CD4-positive, alpha-beta memory T cell (primary cell): ENCODE data around the gene UQCC3. TPM values are rescaled to one million over a fixed set of nuclear protein-coding genes. Genes with fewer than 3 reads are reported as not detected.
A peak's percentile ranks its signal among the peaks of the same experiment; 100 is the strongest.

ENCODE experiments used
- CTCF ChIA-PET: fragments of 350-600 bp; sonication (Branson Sonifier 250); formaldehyde crosslinking; loops from one replicate; lab custom pipeline; 2021; ENCODE audit warnings: inconsistent platforms; ENCODE audit not compliant: partially characterized antibody; lab: Charles Lee
- POLR2A ChIA-PET: fragments of 350-600 bp; sonication (Branson Sonifier 250); formaldehyde crosslinking; loops from one replicate; lab custom pipeline; 2021; ENCODE audit not compliant: partially characterized antibody; lab: Charles Lee
- DNase-seq, 5 donors: peaks; one replicate each; pipeline versions ENCODE4 v3.0.0 to v3.0.0-alpha.2; 2020 to 2022; ENCODE audit warnings: mixed read lengths in 1 of 5
- H3K27ac ChIP-seq: one replicate; pipeline ENCODE4 v1.7.0; 2013; ENCODE audit warnings: low read depth, low read length
- H3K27me3 ChIP-seq: 2 replicates; pipeline ENCODE4 v1.7.0; 2013; ENCODE audit warnings: mild to moderate bottlenecking, low read length, moderate library complexity; ENCODE audit not compliant: insufficient read depth
- H3K36me3 ChIP-seq: 2 replicates; pipeline ENCODE4 v1.7.0; 2013; ENCODE audit warnings: mild to moderate bottlenecking, low read length, moderate library complexity; ENCODE audit not compliant: insufficient read depth
- H3K4me1 ChIP-seq: 2 replicates; pipeline ENCODE4 v1.7.0; 2013; ENCODE audit warnings: mild to moderate bottlenecking, low read length, moderate library complexity; ENCODE audit not compliant: insufficient read depth
- H3K4me3 ChIP-seq, 2 donors: one replicate each; pipeline ENCODE4 v1.7.0; 2013; ENCODE audit warnings: low read length in 2 of 2, mild to moderate bottlenecking in 1 of 2
- H3K9me3 ChIP-seq, 2 donors: one replicate each; pipeline ENCODE4 v1.7.0; 2013; ENCODE audit warnings: low read length in 2 of 2, control low read depth in 1 of 2; ENCODE audit not compliant: control insufficient read depth in 1 of 2
- H3K27ac Mint-ChIP-seq, 7 donors: one replicate each; pipeline ENCODE4 v1.8.0; 2020 to 2021; ENCODE audit warnings: mixed read lengths in 7 of 7, mild to moderate bottlenecking in 6 of 7, inconsistent platforms in 3 of 7, moderate library complexity in 3 of 7
- H3K27me3 Mint-ChIP-seq, 2 donors: one replicate each; pipeline ENCODE4 v1.8.0; 2020 to 2021; ENCODE audit warnings: mixed read lengths in 2 of 2
- H3K36me3 Mint-ChIP-seq, 2 donors: one replicate each; pipeline ENCODE4 v1.8.0; 2020 to 2021; ENCODE audit warnings: mixed read lengths in 2 of 2, inconsistent platforms in 1 of 2, mild to moderate bottlenecking in 1 of 2
- H3K4me1 Mint-ChIP-seq, 4 donors: one replicate each; pipeline ENCODE4 v1.8.0; 2020 to 2021; ENCODE audit warnings: mixed read lengths in 4 of 4, mild to moderate bottlenecking in 1 of 4
- H3K4me3 Mint-ChIP-seq, 8 donors: one replicate each; pipeline ENCODE4 v1.8.0; 2020 to 2021; ENCODE audit warnings: mixed read lengths in 8 of 8, mild to moderate bottlenecking in 7 of 8, moderate library complexity in 6 of 8, inconsistent platforms in 3 of 8
- H3K9me3 Mint-ChIP-seq, 8 donors: one replicate each; pipeline ENCODE4 v1.8.0; 2020 to 2021; ENCODE audit warnings: mixed read lengths in 8 of 8, mild to moderate bottlenecking in 5 of 8, inconsistent platforms in 3 of 8, moderate library complexity in 1 of 8
- intact Hi-C: fragments of 100-400 bp; cut with micrococcal nuclease; formaldehyde crosslinking; loops from one replicate; pipeline ENCODE4 v1.15.1; 2023
- polyA plus RNA-seq, 2 donors: library from polyadenylated mRNA; unstranded; fragments of 300-500 nt; fragmentation: Illumina TruSeq; gene quantifications; one replicate each; pipeline ENCODE4 v1.2.3, GENCODE V29; 2021
- total RNA-seq, 2 experiments: library from RNA; stranded (reverse); gene quantifications; one replicate each; pipeline ENCODE4 v1.2.3, GENCODE V29; 2021

Gene UQCC3
- total and polyA plus RNA-seq, 4 experiments from 2014 or later, result 7.2 to 12.1 (median 9.6) TPM

DNA sequence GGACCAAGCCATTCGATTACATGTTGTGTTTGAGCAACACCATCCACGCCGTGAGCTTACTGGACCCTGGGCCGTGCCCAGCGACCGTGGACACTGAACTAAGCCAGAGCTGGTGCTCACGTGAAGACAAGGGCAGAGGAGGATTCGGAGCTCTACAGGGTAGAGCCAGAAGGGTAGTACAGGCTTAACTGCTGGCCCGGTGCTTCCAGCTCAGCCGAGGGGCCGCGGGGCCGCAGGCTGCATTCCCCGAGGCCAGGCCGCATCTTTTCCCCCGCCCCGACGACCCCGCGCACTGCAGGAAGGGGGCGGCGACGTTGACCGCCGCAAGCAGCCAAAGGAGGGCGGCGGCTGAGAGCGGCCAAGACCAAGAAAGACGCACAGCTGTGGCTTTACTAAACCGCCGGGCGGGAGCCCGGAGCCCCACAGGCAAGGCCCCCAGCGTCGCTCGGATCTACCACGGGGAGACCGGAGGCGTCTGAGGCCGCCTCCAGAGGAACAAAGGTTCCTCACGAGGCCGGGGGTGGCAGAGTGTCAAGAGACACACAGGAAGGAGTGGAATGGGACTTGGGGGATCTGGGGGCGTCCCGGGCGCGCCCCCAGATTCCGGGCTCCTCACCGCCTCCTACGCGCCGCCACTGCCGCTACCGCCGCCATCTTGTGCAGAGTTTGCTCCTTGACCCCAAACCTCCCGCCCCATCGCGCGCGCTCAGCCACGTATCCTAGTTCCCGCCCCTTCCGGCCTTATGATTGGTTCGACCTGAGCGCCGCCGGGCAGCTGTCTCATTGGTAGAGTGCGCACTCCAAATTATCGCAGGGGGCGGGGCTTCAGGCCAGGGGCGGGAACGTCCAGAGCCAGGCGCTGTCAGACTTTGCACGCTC lies 25.3 kb upstream of the UQCC3 start, which contains the start of gene GANAB:
Gene GANAB (minus strand): TSS at position 668 of the 879 bp plus-strand sequence. CDS start 14 bp downstream, at position 654.
- H3K4me1 ChIP-seq, result peaks cover 37% of the 10 kb centered on the region
- intact Hi-C loops, result loop anchor here (1.0 to 2.0 kb wide), 5 partner anchors 19 to 63 kb away; partner anchors contain the start of genes C11orf98, CSKMT, EML3 and TUT1
- H3K27ac ChIP-seq, result peak within 1 kb of the TSS; percentile 92
- peaks cover 22% of the 10 kb centered on the region for H3K36me3 ChIP-seq
- Mint-ChIP-seq H3K9me3 (no peaks in the 10 kb centered on the region), H3K36me3 (peaks cover 0 to 34% of the 10 kb centered on the region in 2 donors), H3K4me3 (peak within 1 kb of the TSS; percentile 93 to 99 (median 95)), H3K27me3 (no peaks in the 10 kb centered on the region), H3K4me1 (peaks cover 14 to 48% (median 26%) of the 10 kb centered on the region in 4 donors), H3K27ac (peak within 1 kb of the TSS; percentile 84 to 99 (median 97))
- CTCF ChIA-PET, result interaction anchor here (0.9 to 1.7 kb wide), 5 partner anchors 8 to 251 kb away, joined by 3 to 7 read pairs (median 3); partner anchors contain the start of genes C11orf98 and TUT1
- no peaks in the 10 kb centered on the region for H3K9me3 ChIP-seq
- POLR2A ChIA-PET, result interaction anchor here (0.6 to 11.8 kb wide), 36 partner anchors 8 to 235 kb away, joined by 3 to 162 read pairs (median 8); partner anchors contain the start of genes B3GAT3, BSCL2, C11orf98 and CSKMT
- no peaks in the 10 kb centered on the region for H3K27me3 ChIP-seq
- peak within 1 kb of the TSS; percentile 55 to 76 for H3K4me3 ChIP-seq
- peak; percentile 95 to 99 (median 97) for DNase-seq

- no peaks in the 10 kb centered on the region for H3K27me3 Mint-ChIP-seq
- H3K36me3 Mint-ChIP-seq, result peaks cover 0 to 32% of the 10 kb centered on the region in 2 donors
- Histone ChIP-seq H3K4me1 (peaks cover 41% of the 10 kb centered on the region), H3K27me3 (no peaks in the 10 kb centered on the region), H3K9me3 (no peaks in the 10 kb centered on the region), H3K4me3 (peak overlapping the region in 1 of 2 donors; percentile 55), H3K36me3 (peaks cover 22% of the 10 kb centered on the region), H3K27ac (peak overlapping the region; percentile 92)
- H3K9me3 Mint-ChIP-seq, result no peaks in the 10 kb centered on the region
- POLR2A ChIA-PET, result interaction anchor here (0.6 to 11.8 kb wide), 38 partner anchors 8 to 235 kb away, joined by 3 to 162 read pairs (median 8); partner anchors contain the start of genes B3GAT3, BSCL2, C11orf98 and CSKMT
- CTCF ChIA-PET, result interaction anchor here (1.0 to 2.1 kb wide), 5 partner anchors 9 to 56 kb away, joined by 3 to 7 read pairs (median 3); partner anchors contain the start of gene TUT1
- peak overlapping the region; percentile 84 to 99 (median 97) for H3K27ac Mint-ChIP-seq
- no peak for DNase-seq
- H3K4me3 Mint-ChIP-seq, result peak overlapping the region; percentile 93 to 99 (median 95)
- peaks cover 14 to 51% (median 29%) of the 10 kb centered on the region in 4 donors for H3K4me1 Mint-ChIP-seq
- intact Hi-C loops, result loop anchor here (1.0 to 2.0 kb wide), 5 partner anchors 18 to 62 kb away; partner anchors contain the start of genes C11orf98, CSKMT, EML3 and TUT1
Observed at GRCh38 chr11:62646825-62647608, 24.5 kb upstream of the UQCC3 start.

- Mint-ChIP-seq H3K27ac (peak overlapping the region in 2 of 7 donors; percentile 35 to 57), H3K4me1 (peaks cover 18 to 57% (median 34%) of the 10 kb centered on the region in 4 donors), H3K9me3 (no peaks in the 10 kb centered on the region), H3K36me3 (peaks cover 0 to 34% of the 10 kb centered on the region in 2 donors), H3K4me3 (no peak overlapping the region), H3K27me3 (no peaks in the 10 kb centered on the region)
- no peak for DNase-seq
- H3K27ac ChIP-seq, result no peak overlapping the region
- intact Hi-C loops, result loop anchor here (2.0 kb wide), 2 partner anchors 17 to 57 kb away; partner anchors contain the start of genes C11orf98, CSKMT and TUT1
- peaks cover 21% of the 10 kb centered on the region for H3K36me3 ChIP-seq
- POLR2A ChIA-PET, result interaction anchor here (0.7 to 11.8 kb wide), 14 partner anchors 16 to 208 kb away, joined by 3 to 162 read pairs (median 9); partner anchors contain the start of genes B3GAT3, C11orf98, CSKMT and EEF1G
- CTCF ChIA-PET, result interaction anchor here (1.1 to 2.1 kb wide), 3 partner anchors 36 to 55 kb away, joined by 3 to 8 read pairs (median 5); no protein-coding TSS in a partner anchor
- peaks cover 47% of the 10 kb centered on the region for H3K4me1 ChIP-seq
- H3K27me3 ChIP-seq, result no peaks in the 10 kb centered on the region
- H3K9me3 ChIP-seq, result no peaks in the 10 kb centered on the region
- no peak overlapping the region for H3K4me3 ChIP-seq
Observed at GRCh38 chr11:62647609-62648005, 23.9 kb upstream of the UQCC3 start.

GRCh38 chr11:62648185-62648966 lies 23.1 kb upstream of the UQCC3 start:
- intact Hi-C loops, result no loop called here
- Histone ChIP-seq H3K9me3 (no peaks in the 10 kb centered on the region), H3K4me1 (peaks cover 48% of the 10 kb centered on the region), H3K27ac (no peak overlapping the region), H3K27me3 (no peaks in the 10 kb centered on the region), H3K4me3 (no peak overlapping the region), H3K36me3 (peaks cover 18% of the 10 kb centered on the region)
- Mint-ChIP-seq H3K36me3 (peaks cover 0 to 36% of the 10 kb centered on the region in 2 donors), H3K9me3 (peaks cover 0 to 2% (median 0%) of the 10 kb centered on the region in 8 donors), H3K4me3 (no peak overlapping the region), H3K27me3 (no peaks in the 10 kb centered on the region), H3K4me1 (peaks cover 19 to 63% (median 35%) of the 10 kb centered on the region in 4 donors), H3K27ac (peak overlapping the region in 1 of 7 donors; percentile 40)
- no peak for DNase-seq
- ChIA-PET POLR2A (interaction anchor here (0.7 to 11.8 kb wide), 17 partner anchors 12 to 207 kb away, joined by 3 to 162 read pairs (median 6); partner anchors contain the start of genes B3GAT3, C11orf98, CSKMT and EEF1G), CTCF (interaction anchor here (1.1 to 2.1 kb wide), 5 partner anchors 16 to 56 kb away, joined by 3 to 8 read pairs (median 5); partner anchors contain the start of genes C11orf98 and CSKMT)

GRCh38 chr11:62648967-62649364 lies 22.5 kb upstream of the UQCC3 start:
- peaks cover 21 to 67% (median 38%) of the 10 kb centered on the region in 4 donors for H3K4me1 Mint-ChIP-seq

More at GRCh38 chr11:62648967-62649364, 22.5 kb upstream of the UQCC3 start:
- intact Hi-C loops, result no loop called here
- no peak for DNase-seq
- H3K4me3 ChIP-seq, result no peak overlapping the region
- H3K27ac Mint-ChIP-seq, result peak overlapping the region in 1 of 7 donors; percentile 66
- peaks cover 18% of the 10 kb centered on the region for H3K36me3 ChIP-seq
- no peak overlapping the region for H3K27ac ChIP-seq
- H3K9me3 Mint-ChIP-seq, result peaks cover 0 to 6% (median 0%) of the 10 kb centered on the region in 8 donors
- CTCF ChIA-PET, result interaction anchor here (0.5 to 2.1 kb wide), 5 partner anchors 16 to 233 kb away, joined by 3 to 8 read pairs (median 5); partner anchors contain the start of genes C11orf98 and CSKMT
- no peaks in the 10 kb centered on the region for H3K27me3 ChIP-seq
- H3K9me3 ChIP-seq, result no peaks in the 10 kb centered on the region
- H3K4me1 ChIP-seq, result peaks cover 48% of the 10 kb centered on the region
- POLR2A ChIA-PET, result interaction anchor here (0.8 to 11.8 kb wide), 14 partner anchors 13 to 207 kb away, joined by 3 to 162 read pairs (median 8); partner anchors contain the start of genes B3GAT3, C11orf98, CSKMT and EEF1G
- peaks cover 0 to 39% of the 10 kb centered on the region in 2 donors for H3K36me3 Mint-ChIP-seq
- H3K27me3 Mint-ChIP-seq, result no peaks in the 10 kb centered on the region
- H3K4me3 Mint-ChIP-seq, result peak overlapping the region in 2 of 8 donors; percentile 17 to 39
